CD4-positive, alpha-beta T cell treated with Interleukin-4 for 1 hour (primary cell): Measurements from ENCODE around the gene PRSS16.

Experiments
- DNase-seq, 2 donors: peaks; one replicate each; pipeline ENCODE4 v3.0.0-alpha.2; 2020 to 2022

Gene PRSS16

DNA sequence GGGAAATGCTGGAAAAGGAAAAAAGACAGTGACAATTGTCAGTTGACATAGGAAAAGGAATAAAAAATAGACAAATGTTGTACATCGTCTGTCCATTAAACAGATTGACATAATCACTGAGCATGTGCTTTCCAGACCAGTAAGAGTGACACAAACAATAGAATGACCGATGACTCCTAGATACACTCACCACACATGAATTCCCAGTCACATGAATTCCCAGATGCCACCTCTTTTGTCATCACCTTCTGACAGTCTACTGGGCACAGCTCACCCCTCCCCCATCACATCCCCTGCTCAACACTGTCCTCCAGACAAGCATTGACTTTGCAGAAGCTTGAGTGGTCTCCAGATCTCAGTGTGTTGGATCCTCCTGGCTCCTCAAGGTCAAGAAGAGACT is 38.6 kb downstream of the PRSS16 start:
- no peak for DNase-seq

DNA sequence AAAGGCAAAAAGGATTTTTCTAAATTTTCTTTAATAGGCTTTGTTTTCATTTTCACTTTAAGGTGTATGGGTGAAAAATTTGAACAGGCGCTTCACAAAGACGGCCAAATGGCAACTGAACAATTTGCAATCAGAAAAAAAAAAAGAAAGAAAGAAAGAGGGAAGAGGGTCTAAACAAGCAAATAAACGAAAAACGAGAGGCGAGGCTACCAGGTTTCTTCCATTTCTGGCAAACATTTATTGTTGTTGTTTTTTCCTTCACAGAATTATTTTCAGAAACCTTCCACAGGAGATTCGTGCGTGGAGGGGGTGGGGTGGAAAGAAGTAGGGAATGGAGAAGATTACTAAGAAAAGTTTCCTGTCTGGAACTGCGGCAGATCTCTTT is 40.2 kb downstream of the PRSS16 start:
- no peak for DNase-seq

DNA sequence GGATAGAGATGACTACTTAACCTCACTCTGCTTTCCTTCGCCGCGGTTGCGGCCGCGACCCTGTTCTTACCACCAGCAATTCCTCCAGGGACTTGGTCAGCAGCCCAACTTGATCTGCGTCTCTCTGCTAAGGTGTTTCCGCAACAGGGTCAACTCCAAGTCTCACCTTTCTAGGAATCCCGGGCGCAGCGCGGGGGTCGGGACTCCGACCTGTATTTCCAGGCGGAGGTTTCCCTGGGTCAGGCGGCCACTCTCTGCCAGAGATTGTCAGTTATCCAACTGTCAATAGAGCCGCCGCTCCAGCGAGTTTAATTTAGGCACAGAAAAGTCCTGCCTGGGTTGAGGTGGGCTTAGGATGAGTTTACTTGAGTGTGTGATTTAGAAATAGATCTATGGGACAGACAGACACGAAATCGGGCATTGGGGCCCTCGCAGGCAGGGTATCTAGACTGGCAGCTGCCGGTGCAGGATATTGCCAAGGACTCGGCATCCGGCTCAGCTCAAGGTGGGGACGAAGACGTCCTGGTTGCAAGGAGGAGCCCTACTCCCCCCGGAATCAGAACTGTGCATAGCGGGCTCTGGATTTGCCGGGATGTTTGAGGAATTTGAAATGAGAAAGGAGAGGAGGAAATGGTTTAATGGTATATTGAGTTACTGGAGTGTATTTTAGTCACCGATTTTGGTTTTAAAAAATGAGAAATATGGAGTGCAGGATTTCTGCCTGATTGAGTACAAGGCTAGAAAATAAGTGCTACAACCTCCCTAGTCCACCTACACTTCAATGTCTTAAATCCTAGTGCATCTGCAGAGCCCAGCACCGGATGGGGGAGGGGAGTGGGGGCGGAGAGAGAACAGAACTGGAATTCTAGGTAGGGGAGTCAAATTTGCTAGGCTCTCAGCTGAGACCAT is 40.9 kb downstream of the PRSS16 start:
- no peak for DNase-seq

DNA sequence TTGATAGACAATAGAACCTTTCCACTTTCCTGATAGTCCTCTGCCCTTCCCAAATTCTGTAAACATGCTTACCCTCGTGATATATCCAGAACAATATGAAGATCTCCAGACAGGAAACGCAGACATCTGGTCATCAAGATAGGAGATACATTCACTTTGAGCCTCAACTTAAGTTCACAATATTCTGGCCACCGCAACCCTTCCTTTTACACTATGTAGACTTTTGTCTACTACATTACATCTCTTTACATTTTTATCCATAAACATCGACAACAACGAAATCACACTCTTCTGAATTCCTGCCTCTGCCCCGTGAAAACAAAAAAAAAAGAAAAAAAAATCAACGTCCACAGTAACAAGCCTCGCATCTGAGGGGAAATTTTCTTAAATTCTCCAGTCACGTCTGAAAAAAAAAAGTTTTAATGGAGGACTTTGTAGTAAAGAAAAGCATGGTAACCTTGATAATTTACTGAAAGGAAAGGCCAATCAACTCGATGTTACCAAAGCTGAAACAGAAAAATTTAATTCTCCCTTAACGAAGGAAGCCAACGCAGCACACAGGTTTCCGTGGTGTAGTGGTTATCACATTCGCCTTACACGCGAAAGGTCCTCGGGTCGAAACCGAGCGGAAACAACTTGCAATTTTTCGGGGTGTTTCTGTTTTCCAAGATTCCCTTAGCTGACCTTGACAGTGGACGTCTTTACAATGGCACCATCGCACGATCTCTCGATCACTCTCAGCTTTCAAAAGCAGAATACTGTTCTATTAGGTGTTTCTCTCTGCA is 42.8 kb downstream of the PRSS16 start:
- peak in 1 of 2 donors; percentile 10 for DNase-seq

DNA sequence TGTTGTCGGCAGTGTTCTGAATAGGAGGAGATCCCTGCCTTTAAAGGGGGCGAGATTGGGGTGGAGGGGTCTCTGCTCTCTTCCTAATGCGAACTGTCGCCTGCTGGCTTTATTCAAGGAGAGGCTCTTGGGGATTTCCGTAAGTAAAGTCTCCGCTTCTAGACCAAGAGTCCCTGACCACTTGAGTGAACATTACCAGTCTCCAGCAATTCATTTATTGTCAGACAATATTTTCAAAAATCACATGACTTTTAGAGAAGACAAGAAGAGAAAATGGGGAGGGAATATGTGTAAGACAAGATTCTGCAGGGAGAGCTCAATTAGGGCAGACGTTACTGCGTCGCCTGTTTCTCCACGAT is 43.3 kb downstream of the PRSS16 start:
- DNase-seq: no peak

GRCh38 chr6:27293436-27294098 is 46.1 kb downstream of the PRSS16 start:
- DNase-seq: no peak

GRCh38 chr6:27294409-27294808 is 46.9 kb downstream of the PRSS16 start:
- no peak for DNase-seq

GRCh38 chr6:27295301-27296079 is 48.0 kb downstream of the PRSS16 start:
- DNase-seq: no peak

DNA sequence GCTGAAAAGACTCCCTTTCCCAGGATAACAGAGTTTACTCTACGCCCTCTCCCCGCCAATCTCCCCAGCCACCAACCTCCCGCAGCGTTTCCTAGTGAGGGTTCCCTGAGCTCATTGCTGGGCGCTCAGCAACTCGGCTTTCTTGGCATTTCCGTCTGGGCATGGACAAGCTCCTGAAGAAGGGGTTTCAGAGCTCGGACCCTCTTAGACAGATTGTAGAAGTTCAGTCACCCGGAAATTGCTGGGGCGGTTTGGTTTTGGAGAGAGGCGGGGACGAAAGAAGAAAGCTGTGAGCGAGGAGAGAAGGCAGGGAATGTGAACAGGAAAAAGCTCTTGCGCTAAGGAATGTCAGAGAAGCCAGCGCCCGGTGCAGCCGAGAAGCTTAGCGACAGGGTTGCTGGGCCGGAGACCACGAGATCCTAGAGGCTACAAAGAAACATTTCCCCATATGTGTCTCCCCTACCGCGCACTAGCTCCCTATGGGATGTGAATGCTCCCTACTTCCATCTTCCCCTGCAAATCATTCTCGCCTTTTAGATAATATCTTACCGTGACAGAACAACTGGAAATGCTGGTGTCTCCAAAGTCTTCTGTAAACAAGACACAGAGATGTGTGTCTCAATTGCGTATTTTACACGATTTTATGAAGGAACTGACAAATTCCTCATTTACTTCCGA is 48.7 kb downstream of the PRSS16 start:
- peak in 1 of 2 donors; percentile 24 for DNase-seq

GRCh38 chr6:27297484-27297856 is 50.0 kb downstream of the PRSS16 start:
- no peak for DNase-seq

GRCh38 chr6:27297857-27298730 is 50.6 kb downstream of the PRSS16 start:
- DNase-seq: no peak

DNA sequence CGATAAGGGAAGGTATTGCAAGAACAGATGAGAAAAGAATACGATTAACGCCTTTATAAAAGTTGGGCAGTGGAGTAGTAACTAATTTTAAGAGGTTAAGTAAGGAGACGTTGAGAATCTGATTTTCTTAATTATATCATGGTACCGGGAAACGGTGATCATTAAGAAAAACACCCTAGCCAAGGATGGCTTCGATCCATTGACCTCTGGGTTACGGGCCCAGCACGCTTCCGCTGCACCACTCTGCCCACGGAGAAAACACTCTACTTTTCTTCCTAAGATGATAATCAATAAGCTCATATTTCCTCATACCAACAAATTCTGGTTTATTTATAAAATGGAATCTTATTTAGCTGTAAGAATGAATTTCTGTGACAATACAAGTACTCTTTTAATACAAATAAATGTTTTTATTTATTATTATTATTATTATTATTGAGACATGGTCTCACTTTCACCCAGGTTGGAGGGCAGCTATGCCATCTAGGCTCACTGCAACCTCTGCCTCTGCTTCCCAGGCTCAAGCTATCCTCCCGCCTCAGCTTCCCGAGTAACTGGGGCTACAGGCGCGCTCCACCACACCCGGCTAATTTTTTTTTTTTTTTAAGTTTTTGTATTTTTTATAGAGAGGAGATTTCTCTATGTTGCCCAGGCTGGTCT is 56.2 kb downstream of the PRSS16 start:
- no peak for DNase-seq
